ENCODE measurements around the gene ENG. TPM values are rescaled to one million over a fixed set of nuclear protein-coding genes. Genes with fewer than 3 reads are reported as not detected.

Gene ENG
- total and polyA plus RNA-seq, 2 experiments from 2014 or later, result 1.4 to 2.6 TPM

- H3K4me2 ChIP-seq, result no peak overlapping the region
- DNase-seq (ENCODE audit: low spot score) (no peak), ATAC-seq (no peak)
- Mint-ChIP-seq H3K27ac (no peak overlapping the region), H3K36me3 (ENCODE audit: low read depth) (0 out of 3 replicates have a peak, but pooled peaks cover 4% of the 10 kb centered on the region), H3K4me1 (peaks cover 26% of the 10 kb centered on the region), H3K4me3 (no peak overlapping the region), H3K27me3 (ENCODE audit: insufficient read depth, low read depth, poor library complexity) (peaks cover 10% of the 10 kb centered on the region), H3K9me3 (no peaks in the 10 kb centered on the region)
- TF ChIP-seq ZNF331 (CRISPR knock-in tag; IDR thresholded peaks at IDR 0.05; ENCODE audit: low read depth) (no peak), ZNF114 (CRISPR knock-in tag; IDR thresholded peaks at IDR 0.05) (no peak), STAT1 (IDR thresholded peaks at IDR 0.05; ENCODE audit: unreplicated experiment) (no peak), REST (IDR thresholded peaks at IDR 0.05; ENCODE audit: unreplicated experiment) (no peak), CTCF (conservative IDR thresholded peaks at IDR 0.05; ENCODE audit: low read depth in 2 of 2) (no peak)
- H2AFZ ChIP-seq, result no peak overlapping the region
- no peaks in the 10 kb centered on the region for H3K79me2 ChIP-seq (replicated peaks; ENCODE audit: insufficient read depth)
- no peaks in the 10 kb centered on the region; the same call in 1 of the 2 replicates for H3K4me1 ChIP-seq (ENCODE audit: insufficient read depth)
- no peaks in the 10 kb centered on the region for H3K36me3 ChIP-seq (ENCODE audit: insufficient read depth)
- H3K9me2 ChIP-seq (ENCODE audit: insufficient read depth), result no peaks in the 10 kb centered on the region
- H4K20me1 ChIP-seq (replicated peaks; ENCODE audit: insufficient read depth), result no peaks in the 10 kb centered on the region
- no peaks in the 10 kb centered on the region for H3K27me3 ChIP-seq (ENCODE audit: insufficient read depth)
- 0 out of 2 replicates have a peak, but pooled peaks cover 7% of the 10 kb centered on the region for H3F3A ChIP-seq (replicated peaks; ENCODE audit: low read depth)
- no peak overlapping the region for H3K27ac ChIP-seq (ENCODE audit: low read depth)
- H3K4me3 ChIP-seq, result no peak overlapping the region
These were observed 12.1 kb upstream of the ENG start for GRCh38 chr9:127866535-127866934.

GRCh38 chr9:127865645-127866464 is 11.4 kb upstream of the ENG start:
- Histone ChIP-seq H3K36me3 (ENCODE audit: insufficient read depth) (no peaks in the 10 kb centered on the region), H3K27me3 (ENCODE audit: insufficient read depth) (no peaks in the 10 kb centered on the region), H3K4me1 (ENCODE audit: insufficient read depth) (no peaks in the 10 kb centered on the region; the same call in 1 of the 2 replicates), H3K4me2 (no peak overlapping the region), H2AFZ (no peak overlapping the region), H3K4me3 (no peak overlapping the region), H3F3A (replicated peaks; ENCODE audit: low read depth) (0 out of 2 replicates have a peak, but pooled peaks cover 7% of the 10 kb centered on the region), H3K79me2 (replicated peaks; ENCODE audit: insufficient read depth) (no peaks in the 10 kb centered on the region), H3K9me2 (ENCODE audit: insufficient read depth) (no peaks in the 10 kb centered on the region), H3K27ac (ENCODE audit: low read depth) (no peak overlapping the region; the same call in 1 of the 2 replicates), H4K20me1 (replicated peaks; ENCODE audit: insufficient read depth) (no peaks in the 10 kb centered on the region)
- Mint-ChIP-seq H3K27ac (no peak overlapping the region), H3K36me3 (ENCODE audit: low read depth) (0 out of 3 replicates have a peak, but pooled peaks cover 4% of the 10 kb centered on the region), H3K9me3 (no peaks in the 10 kb centered on the region), H3K27me3 (ENCODE audit: insufficient read depth, low read depth, poor library complexity) (peaks cover 7% of the 10 kb centered on the region), H3K4me3 (no peak overlapping the region), H3K4me1 (peaks cover 26% of the 10 kb centered on the region)
- no peak for ATAC-seq
- no peak for TF ChIP-seq POLR2AphosphoS5 (IDR thresholded peaks at IDR 0.05; ENCODE audit: low read depth)
- TF ChIP-seq CTCF (conservative IDR thresholded peaks at IDR 0.05; ENCODE audit: low read depth in 2 of 2), result peak in 1 of 2 experiments; percentile 35; a peak in 2 of 4 replicates
- DNase-seq (ENCODE audit: low spot score), result no peak

Measured in GM23338 (cell line).